GM19463 (cell line): ENCODE measurements around the gene C8A.

ENCODE experiments used
- ATAC-seq: cut with Tn5 transposase; IDR thresholded peaks from one replicate; pipeline ENCODE4 v1.9.1; 2021; ENCODE audit warnings: mild to moderate bottlenecking, moderate library complexity; ENCODE audit not compliant: unreplicated experiment

Gene C8A

GRCh38 chr1:56881417-56881816, 26.8 kb downstream of the C8A start:
- ATAC-seq = no peak

- ATAC-seq = no peak
Measured at GRCh38 chr1:56890229-56890628, 35.6 kb downstream of the C8A start.

DNA sequence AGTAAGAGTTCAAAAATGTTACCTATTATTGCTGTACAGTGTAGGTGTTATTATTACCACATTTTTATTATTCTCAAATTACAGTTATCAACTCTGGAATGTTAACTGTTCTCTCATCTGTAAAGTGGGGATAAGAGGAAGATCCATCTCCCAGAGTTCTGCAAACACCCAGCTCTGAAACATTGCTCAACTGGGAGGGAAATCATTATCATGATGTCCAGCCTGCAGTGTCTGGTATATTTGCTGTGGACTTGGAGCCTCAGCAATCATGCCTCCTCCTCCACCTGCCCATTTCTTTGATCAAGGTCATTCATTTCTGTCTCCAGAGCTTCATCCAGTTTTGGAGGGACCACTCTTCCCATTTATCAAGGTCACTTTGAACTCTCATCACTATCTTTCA, 39.4 kb downstream of the C8A start:
- ATAC-seq = no peak

DNA sequence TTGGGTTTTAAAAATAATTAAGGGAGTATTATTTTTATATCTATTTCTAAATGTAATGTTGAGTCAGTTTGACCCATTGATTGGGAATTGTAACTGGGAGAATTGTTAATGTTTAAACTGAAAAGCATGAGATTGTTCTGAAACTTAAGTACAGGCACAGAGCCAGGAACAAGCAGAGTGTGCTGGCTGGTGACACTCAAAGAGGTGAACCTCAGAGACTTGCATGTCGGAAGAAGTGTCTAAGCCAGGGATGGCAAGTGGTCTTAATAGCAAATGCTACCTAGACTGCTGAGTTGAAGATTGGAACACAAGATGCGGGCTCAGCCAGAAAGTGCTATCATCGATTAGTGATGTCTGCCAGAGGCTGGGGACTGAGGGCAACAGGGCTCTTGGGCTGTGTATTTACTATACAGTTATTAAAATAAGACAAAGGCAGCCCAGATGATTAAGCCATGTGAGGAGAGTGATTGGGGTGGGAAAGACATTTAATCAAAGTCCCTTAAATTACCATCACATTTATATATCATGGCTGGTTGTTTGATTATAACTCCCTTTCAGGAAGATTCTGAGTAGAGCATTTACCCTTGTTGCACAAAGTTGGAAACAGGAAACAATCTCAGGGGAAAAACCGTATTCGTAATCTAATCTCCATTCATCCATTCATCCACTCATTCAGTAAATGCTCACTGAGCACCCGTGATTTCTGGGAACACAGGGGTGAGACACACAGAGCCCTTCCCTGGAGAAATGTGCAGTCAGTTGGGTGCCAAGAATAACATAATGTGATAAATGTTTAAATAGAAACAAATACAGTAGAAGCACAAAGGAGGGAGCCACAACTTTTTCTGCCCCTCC, 42.8 kb downstream of the C8A start:
- ATAC-seq = no peak

DNA sequence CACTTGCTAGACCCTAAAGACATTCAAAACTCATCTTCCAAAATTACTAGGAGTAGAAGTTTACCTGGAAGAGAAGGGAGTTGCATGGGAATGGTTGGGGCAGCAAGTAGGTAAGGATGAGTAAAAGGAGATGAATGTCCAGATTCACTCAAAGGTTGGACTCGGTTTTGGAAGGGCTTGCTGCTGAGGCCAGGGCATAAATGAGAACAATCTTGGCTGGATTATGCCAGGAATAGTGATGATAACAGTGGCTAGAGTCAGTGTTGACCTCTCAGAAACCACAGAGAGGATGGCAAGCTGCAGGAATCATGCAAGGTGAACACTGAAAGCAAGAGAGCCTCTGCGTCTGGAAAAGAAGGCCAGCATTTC, 43.4 kb downstream of the C8A start:
- ATAC-seq = no peak

GRCh38 chr1:56898879-56899278, 44.3 kb downstream of the C8A start:
- ATAC-seq = no peak

DNA sequence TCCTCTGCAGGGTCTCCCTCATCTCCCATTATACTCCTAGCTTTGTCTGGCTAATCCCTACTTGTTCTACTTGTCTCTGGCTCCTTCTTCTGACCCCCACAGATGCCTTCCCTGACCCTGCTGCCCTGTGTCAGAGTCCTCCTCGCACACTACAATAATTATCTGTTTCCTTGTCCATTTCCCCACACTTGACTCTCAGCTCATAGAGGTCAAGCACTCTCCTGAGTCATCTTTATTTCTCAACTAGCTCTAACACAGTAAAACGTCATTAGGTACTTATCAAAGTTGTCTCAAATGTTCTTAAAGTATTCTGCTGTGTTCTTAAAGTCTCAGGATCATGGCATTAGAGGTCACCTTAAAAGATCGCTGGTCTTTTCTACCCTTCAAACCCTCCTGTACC, 47.1 kb downstream of the C8A start:
- no peak for ATAC-seq

DNA sequence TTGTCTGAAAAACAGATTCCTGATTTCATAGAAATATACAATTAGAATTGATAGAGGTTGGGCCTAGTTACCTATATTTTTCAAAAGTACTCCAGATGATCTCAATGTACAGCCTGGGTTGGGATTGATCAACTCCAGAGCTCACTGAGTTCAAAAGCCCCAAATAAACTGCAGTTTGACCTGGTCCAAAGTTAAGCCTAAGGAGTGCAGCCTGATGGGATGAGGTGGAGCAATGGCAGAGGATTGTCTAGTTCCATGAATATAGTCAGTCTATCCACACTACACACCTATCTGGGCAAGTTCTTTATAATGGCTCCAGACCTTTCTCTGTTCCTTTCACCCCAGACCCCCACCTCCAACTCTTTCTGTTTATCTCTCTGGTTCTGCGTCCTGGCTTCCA, 49.2 kb downstream of the C8A start:
- ATAC-seq = no peak

DNA sequence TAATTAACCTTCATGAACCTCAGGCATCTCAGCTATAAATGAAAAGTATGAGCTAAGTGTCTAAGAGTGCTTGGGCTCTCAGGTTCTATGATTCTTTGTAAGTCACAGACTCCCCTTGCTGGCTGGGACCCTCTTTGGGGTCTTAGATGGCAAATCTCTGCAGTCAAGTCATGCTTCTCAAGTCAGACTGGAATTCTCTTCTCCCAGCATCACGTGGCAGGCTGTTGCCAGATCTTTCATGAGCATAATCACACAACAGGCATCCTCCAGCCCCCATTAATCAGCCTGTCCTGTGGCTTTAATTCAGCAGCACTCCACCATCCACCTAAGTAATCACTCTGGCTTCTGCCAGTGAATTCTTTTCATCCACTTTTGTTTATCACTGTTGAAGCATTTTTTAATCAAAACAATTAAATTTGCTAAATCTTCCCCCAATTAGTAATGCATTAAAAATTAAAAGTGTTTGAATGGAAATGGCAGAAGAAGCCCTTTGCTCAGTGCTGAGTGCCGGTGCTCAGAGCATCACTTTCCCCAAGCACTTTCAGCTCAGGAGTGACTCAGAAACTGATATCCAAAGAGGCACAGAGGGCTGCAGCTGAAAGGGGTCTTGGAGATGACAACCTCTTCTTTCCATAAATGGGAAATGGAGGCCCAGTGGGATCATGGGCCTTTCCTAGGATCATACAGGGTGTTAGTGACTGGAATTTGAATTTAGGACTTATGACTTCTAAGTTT, 50.2 kb downstream of the C8A start:
- ATAC-seq = no peak

DNA sequence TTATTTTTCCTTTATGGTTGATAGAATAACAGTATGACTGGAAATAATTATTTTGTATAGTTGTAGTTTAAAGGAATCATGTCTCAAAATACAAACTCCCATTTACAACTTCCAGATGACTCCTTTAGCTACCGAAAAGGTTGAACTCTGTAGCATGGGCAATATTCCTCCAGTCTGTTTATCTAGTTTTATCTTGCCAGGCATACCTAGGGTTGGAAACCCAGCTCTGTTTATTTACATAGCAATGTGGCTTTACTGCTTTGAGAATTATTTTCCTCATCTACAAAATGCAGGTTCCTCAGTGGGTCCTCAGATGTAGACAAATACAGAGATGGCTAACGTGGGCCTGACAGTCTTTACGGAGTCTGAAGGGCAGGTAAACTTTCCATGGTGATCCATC, 51.1 kb downstream of the C8A start:
- no peak for ATAC-seq

GRCh38 chr1:56908619-56909221, 54.1 kb downstream of the C8A start:
- ATAC-seq = no peak

- ATAC-seq = no peak
Measured at GRCh38 chr1:56910441-56910985, 55.9 kb downstream of the C8A start.

DNA sequence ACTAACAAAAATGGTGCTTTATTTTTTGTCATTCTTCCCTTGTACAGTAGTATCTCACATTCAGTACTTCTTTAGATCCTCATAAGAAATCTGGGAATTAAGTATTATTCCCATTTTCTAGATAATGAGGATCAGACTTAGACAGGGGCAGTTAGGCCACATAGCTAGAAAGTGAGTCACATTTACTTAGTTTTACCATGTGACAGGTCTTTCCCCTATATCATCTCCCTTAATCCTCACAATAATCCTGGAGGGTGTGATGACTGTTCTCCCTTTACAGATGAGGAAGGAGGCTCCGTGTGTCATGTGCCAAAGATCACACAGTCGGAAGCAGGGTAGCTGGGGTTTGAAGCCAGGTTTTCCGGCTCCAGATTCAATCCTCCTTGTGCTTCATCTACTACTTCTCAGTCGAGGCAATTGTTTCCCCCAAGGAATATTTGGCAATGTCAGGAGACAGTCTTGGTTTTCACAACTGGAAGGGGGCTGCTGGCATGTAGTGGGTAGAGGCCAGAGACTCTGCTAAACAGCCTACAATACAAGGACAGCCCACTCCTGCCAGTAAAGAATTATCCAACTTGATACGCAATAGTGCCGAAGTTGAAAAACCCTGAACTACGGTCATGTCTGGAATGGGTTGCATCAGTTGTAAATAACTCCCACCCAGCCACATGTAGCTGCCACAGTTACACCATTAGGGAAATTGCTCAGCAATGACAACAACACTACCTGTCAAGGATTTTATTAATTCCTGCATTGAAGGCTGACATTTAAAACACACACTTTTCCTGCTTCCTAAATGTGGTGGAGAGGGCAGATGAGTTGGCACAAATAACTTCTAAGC, 56.7 kb downstream of the C8A start:
- no peak for ATAC-seq

GRCh38 chr1:56912325-56912724, 57.7 kb downstream of the C8A start:
- ATAC-seq = no peak

DNA sequence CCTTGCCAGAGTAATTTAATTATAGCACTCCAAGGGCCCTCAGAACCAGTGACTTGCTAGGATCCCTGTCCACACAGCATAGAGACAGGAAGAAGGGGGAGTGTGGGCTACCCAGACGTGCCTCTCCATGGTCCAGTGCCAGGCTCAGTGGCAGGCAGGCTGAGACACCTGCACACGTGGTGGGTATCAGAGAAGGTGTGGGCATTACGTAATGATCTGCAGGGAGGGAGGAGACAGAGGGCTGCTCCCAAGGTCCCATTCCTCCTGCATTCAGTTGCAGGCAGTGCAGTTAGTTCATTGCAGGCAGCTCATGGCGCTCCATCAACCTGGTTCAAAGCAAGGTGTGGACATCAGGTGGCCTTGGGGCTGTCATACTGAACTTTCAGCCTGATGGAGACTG, 61.4 kb downstream of the C8A start:
- no peak for ATAC-seq

DNA sequence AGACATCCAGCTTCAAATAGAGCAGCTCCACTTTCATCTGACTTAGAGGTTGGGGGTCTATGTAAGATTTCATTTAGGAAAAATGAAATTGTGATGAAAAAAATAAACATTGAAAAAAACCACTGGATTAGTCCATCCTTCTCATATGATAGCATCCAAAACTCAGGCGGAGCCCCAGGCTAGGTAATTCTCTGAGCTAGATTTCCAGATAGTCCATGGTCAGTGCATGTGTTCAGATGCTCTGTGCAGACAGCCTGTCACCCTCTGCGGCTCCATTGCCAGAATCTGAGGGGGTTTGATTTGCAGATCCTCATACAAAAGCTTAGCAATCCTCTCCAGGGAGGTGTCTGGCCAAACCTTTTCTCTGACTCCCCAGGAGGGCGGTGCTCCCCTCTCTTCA, 62.0 kb downstream of the C8A start:
- no peak for ATAC-seq

DNA sequence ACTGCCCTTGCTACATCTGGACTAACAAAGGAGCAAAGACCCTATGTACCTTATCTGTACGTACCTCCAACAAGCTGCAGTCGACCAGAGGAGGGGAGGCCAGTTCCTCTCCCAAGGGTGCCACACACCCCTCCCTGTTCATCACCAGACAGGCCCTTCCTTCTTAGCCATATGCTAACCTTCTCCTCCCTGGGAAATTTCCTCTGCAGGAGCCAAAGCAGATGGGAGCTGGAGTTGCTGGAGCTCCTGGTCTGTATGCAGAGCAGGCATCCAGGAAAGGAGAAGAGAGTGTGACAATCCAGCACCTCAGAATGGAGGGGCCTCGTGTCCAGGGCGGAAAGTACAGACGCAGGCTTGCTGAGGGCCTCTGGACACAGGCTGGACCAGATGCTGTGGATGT, 62.8 kb downstream of the C8A start:
- no peak for ATAC-seq

GRCh38 chr1:56920591-56921001, 66.0 kb downstream of the C8A start:
- ATAC-seq = no peak

DNA sequence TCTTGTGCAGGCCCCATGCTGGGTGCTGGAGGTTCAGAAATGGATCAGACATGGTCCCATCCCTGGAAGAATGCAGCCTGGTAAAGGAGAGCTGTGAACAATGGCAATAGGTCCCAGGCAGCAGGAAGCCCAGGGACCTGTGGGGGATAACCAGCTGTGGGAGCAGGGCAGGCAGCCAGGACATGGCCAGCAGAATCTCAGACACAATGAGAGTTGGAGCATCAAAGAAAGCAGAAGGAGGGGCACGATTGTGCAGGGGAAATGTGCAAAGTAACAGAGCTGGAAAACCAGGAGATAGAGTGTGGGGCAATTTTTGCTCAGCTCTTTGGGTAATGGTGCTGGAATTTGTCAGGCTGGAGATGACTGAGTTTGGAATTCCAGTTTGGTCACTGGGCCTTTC, 66.9 kb downstream of the C8A start:
- ATAC-seq = no peak

DNA sequence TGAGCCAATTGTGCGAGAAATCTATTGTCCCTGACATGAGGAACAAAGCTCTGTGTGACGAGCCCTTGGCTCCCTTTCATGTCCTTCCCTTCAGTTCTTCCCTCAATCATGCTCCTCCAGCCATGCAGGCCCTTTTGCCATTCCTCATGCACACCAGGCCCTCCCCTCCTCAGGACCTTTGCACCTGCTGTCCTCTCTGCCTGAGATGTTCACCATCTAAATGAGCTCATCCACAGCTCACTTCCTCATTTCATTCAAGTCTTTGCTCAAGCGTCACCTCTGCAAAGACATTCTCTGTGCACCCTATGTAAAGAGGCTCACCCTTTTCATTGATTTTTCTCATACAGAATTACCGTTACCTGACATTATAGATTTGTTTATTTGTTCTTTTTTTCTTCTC, 67.5 kb downstream of the C8A start:
- ATAC-seq = no peak

DNA sequence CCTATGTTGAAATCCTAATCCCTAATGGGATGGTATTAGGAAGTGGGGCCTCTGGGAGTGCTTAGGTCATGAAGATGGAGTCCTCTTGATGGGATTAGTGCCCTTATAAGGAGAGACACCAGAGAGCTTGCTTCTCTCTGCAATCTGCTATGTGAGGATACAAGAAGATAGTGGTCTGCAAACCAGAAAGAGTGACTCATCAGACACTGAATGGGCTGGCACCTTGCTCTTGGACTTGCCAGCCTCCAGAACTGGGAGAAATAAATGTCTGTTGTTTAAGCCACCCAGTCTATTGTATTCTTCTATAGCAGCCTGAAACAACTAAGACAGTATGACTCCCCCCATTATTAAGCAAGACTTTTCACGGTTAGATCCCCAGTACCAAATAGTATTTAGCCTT, 67.9 kb downstream of the C8A start:
- ATAC-seq = no peak
